ENCODE data around the gene PLCB1. TPM values are rescaled to one million over a fixed set of nuclear protein-coding genes. Genes with fewer than 3 reads are reported as not detected.
"Not testable (repeated sequence)": the region's sequence is repeated elsewhere in the genome, so short reads cannot be mapped to it uniquely, and the experiment has no call there.

Gene PLCB1
- total RNA-seq, 1 experiment from 2014 or later: 6.8 TPM

GRCh38 chr20:8344106-8344505 lies 212.0 kb downstream of the PLCB1 start:
- H3K27me3 ChIP-seq (replicated peaks; ENCODE audit: insufficient read depth, low read depth, low read length, poor library complexity): no peaks in the 10 kb centered on the region
- no peaks in the 10 kb centered on the region for H3K9me3 ChIP-seq (ENCODE audit: low read depth, low read length, poor library complexity, severe bottlenecking)
- POLR2A ChIA-PET (ENCODE audit: low non-redundant PET): no interaction called here
- no peaks in the 10 kb centered on the region for H3K36me3 ChIP-seq (ENCODE audit: insufficient read depth, low read length, poor library complexity, severe bottlenecking)
- peaks cover 3% of the 10 kb centered on the region for H3K4me1 ChIP-seq (ENCODE audit: insufficient read depth, low read length, poor library complexity, severe bottlenecking)
- TF ChIP-seq EZH2 (IDR thresholded peaks at IDR 0.05; ENCODE audit: borderline replicate concordance, low read depth, low read length, poor library complexity, severe bottlenecking) (no peak), CTCF (conservative IDR thresholded peaks at IDR 0.05; ENCODE audit: low read depth, low read length) (no peak)
- no peak overlapping the region for H3K4me3 ChIP-seq (ENCODE audit: low read depth, low read length, poor library complexity, severe bottlenecking)
- CTCF ChIA-PET: no interaction called here
- H3K27ac ChIP-seq (ENCODE audit: low read depth, low read length, poor library complexity, severe bottlenecking): no peak overlapping the region
- DNase-seq (ENCODE audit: low spot score): no peak
- BruUV-seq (replicated peaks): no TSS peak
- intact Hi-C loops (cut with micrococcal nuclease; ENCODE audit: unreplicated experiment): no loop called here

DNA sequence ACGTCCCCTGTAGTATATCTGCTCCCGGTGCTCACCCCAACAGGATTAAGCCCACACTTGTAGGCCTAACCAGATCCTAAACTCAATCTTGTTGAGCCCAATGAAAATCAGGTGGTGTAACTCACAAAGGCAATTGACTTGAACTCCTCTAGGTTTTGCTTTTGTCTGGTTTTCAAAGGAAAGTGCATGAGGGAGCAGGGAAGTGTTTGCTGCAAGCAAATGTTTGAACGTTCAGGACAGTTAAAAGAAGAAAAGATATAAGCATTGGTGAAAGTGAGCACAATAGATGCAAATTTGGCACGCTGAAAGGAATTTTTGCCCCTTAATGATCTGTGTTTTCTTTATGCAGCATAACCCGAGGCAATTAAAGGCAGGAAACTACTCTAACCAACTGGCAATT lies 212.6 kb downstream of the PLCB1 start:
- DNase-seq (ENCODE audit: low spot score): no peak
- no TSS peak for BruUV-seq (replicated peaks)
- POLR2A ChIA-PET (ENCODE audit: low non-redundant PET): no interaction called here

DNA sequence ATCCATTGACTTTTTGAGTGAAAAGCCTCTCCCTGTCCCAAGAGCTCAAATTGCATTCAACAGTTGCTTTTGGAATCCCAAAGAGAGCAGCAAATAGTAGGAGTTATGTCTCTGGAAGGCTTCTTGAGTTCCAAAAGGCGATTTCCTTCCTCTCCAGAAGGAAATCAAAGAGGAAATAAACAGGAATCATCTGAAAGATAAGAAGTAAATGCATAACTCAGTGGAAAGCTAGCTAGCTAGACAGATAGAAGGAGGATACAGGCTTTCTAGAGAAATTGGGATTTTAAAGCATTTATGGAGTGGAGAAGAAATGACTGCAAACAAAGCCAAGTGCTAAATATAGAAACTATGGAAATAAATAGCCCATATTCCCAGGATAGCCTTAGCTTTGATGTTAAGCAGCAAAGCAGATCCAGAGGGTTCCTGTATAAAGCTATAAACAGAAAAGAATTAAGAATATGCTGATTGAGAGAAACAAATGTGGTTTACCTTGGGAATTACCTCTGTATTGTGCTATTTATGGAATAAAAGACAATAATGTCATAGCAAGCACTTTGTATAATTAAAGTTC lies 214.7 kb downstream of the PLCB1 start:
- DNase-seq (ENCODE audit: low spot score): no peak
- Histone ChIP-seq H3K9me3 (ENCODE audit: low read depth, low read length, poor library complexity, severe bottlenecking) (no peaks in the 10 kb centered on the region), H3K27me3 (replicated peaks; ENCODE audit: insufficient read depth, low read depth, low read length, poor library complexity) (no peaks in the 10 kb centered on the region), H3K36me3 (ENCODE audit: insufficient read depth, low read length, poor library complexity, severe bottlenecking) (no peaks in the 10 kb centered on the region), H3K4me3 (ENCODE audit: low read depth, low read length, poor library complexity, severe bottlenecking) (no peak overlapping the region), H3K27ac (ENCODE audit: low read depth, low read length, poor library complexity, severe bottlenecking) (no peak overlapping the region), H3K4me1 (ENCODE audit: insufficient read depth, low read length, poor library complexity, severe bottlenecking) (peaks cover 3% of the 10 kb centered on the region)
- ChIA-PET CTCF (no interaction called here), POLR2A (ENCODE audit: low non-redundant PET) (no interaction called here)
- intact Hi-C loops (cut with micrococcal nuclease; ENCODE audit: unreplicated experiment): no loop called here
- BruUV-seq (replicated peaks): no TSS peak
- TF ChIP-seq CTCF (conservative IDR thresholded peaks at IDR 0.05; ENCODE audit: low read depth, low read length) (no peak), EZH2 (IDR thresholded peaks at IDR 0.05; ENCODE audit: borderline replicate concordance, low read depth, low read length, poor library complexity, severe bottlenecking) (no peak)

More for the DNA sequence above, 212.6 kb downstream of the PLCB1 start:
- Histone ChIP-seq H3K4me1 (ENCODE audit: insufficient read depth, low read length, poor library complexity, severe bottlenecking) (peaks cover 3% of the 10 kb centered on the region), H3K36me3 (ENCODE audit: insufficient read depth, low read length, poor library complexity, severe bottlenecking) (no peaks in the 10 kb centered on the region), H3K4me3 (ENCODE audit: low read depth, low read length, poor library complexity, severe bottlenecking) (no peak overlapping the region), H3K27ac (ENCODE audit: low read depth, low read length, poor library complexity, severe bottlenecking) (no peak overlapping the region), H3K9me3 (ENCODE audit: low read depth, low read length, poor library complexity, severe bottlenecking) (no peaks in the 10 kb centered on the region), H3K27me3 (replicated peaks; ENCODE audit: insufficient read depth, low read depth, low read length, poor library complexity) (no peaks in the 10 kb centered on the region)
- intact Hi-C loops (cut with micrococcal nuclease; ENCODE audit: unreplicated experiment): no loop called here
- CTCF ChIA-PET: no interaction called here
- TF ChIP-seq CTCF (conservative IDR thresholded peaks at IDR 0.05; ENCODE audit: low read depth, low read length) (no peak), EZH2 (IDR thresholded peaks at IDR 0.05; ENCODE audit: borderline replicate concordance, low read depth, low read length, poor library complexity, severe bottlenecking) (no peak)

DNA sequence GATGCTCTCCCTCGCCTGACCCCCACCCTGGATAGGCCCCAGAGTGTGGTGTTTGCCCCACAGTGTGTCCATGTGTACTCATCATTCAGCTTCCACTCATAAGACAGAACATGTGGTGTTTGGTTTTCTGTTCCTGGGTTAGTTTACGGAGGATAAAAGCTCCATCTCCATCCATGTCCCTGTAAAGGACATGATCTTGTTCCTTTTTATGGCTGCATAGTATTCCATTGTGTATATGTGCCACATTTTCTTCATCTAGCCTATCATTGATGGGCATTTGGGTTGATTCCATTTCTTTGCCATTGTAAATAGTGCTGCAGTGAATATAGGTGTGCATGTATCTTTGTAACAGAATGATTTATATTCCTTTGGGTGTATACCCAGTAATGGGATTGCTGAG lies 218.2 kb downstream of the PLCB1 start:
- intact Hi-C loops (cut with micrococcal nuclease; ENCODE audit: unreplicated experiment); DNase-seq (ENCODE audit: low spot score); BruUV-seq (replicated peaks); H3K4me1 ChIP-seq (ENCODE audit: insufficient read depth, low read length, poor library complexity, severe bottlenecking); H3K27ac ChIP-seq (ENCODE audit: low read depth, low read length, poor library complexity, severe bottlenecking); H3K36me3 ChIP-seq (ENCODE audit: insufficient read depth, low read length, poor library complexity, severe bottlenecking); H3K4me3 ChIP-seq (ENCODE audit: low read depth, low read length, poor library complexity, severe bottlenecking); POLR2A ChIA-PET (ENCODE audit: low non-redundant PET); CTCF ChIA-PET; H3K9me3 ChIP-seq (ENCODE audit: low read depth, low read length, poor library complexity, severe bottlenecking); H3K27me3 ChIP-seq (replicated peaks; ENCODE audit: insufficient read depth, low read depth, low read length, poor library complexity): not testable (repeated sequence)
